A549 (cell line): ENCODE data around the gene TTC21A.

Experiments
- BHLHE40 ChIP-seq: IDR thresholded peaks from 2 replicates; pipeline ENCODE4 v1.6.1; 2012; ENCODE audit warnings: low read depth, low read length, inconsistent platforms
- CEBPB ChIP-seq, 2 experiments: fragments of >200 bp in 1 of 2; sonication (Bioruptor Twin) in 1 of 2; formaldehyde crosslinking in 1 of 2; IDR thresholded peaks; 2 replicates each; pipeline ENCODE4 v1.6.1; 2012 to 2016
- MAFK ChIP-seq: fragments of 450-650 bp; IDR thresholded peaks from 2 replicates; pipeline ENCODE4 v1.6.1; 2014; ENCODE audit not compliant: partially characterized antibody
- MAZ ChIP-seq: fragments of 150-350 bp; IDR thresholded peaks from 2 replicates; pipeline ENCODE4 v1.6.1; 2014; ENCODE audit warnings: antibody characterized with exemption, low read depth, low read length, borderline replicate concordance
- POLR2A ChIP-seq: IDR thresholded peaks from 2 replicates; pipeline ENCODE4 v1.6.1; 2012; ENCODE audit warnings: mild to moderate bottlenecking, low read length
- RFX5 ChIP-seq: fragments of 450-650 bp; IDR thresholded peaks from 2 replicates; pipeline ENCODE4 v1.7.1; 2014; ENCODE audit warnings: antibody characterized with exemption, mild to moderate bottlenecking, moderate library complexity
- TF ChIP-seq, protein P1 (sequence below): fragments of >200 bp; sonication (Bioruptor Twin); formaldehyde crosslinking; IDR thresholded peaks from 3 replicates; pipeline ENCODE4 v1.5.1; 2016
- TF ChIP-seq, protein P2 (sequence below): fragments of 200-600 bp; sonication (generic); IDR thresholded peaks from 2 replicates; pipeline ENCODE4 v1.6.1; 2016; ENCODE audit warnings: antibody characterized with exemption, mild to moderate bottlenecking, moderate library complexity

DNA sequence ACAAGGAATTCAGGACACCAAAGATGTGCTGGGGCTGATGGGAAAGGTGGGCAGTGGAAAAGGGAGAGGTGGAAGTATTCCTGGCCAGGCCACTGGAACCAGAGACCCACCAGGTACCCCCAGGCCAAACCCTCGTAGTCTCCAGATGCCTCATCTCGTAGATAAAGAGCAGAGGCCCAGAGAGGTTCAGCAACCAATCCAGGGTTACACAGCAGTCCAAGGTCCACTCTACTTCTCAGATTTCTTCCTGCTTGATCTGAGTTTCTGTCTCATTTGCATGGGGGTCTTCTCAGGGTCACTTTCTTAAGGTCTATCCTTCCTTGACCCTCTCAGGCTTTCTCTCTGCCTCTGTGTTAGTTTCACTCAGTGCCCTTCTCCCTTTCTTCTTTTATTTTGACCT, 5.1 kb downstream of the TTC21A start:
- TF ChIP-seq, protein P1, sequence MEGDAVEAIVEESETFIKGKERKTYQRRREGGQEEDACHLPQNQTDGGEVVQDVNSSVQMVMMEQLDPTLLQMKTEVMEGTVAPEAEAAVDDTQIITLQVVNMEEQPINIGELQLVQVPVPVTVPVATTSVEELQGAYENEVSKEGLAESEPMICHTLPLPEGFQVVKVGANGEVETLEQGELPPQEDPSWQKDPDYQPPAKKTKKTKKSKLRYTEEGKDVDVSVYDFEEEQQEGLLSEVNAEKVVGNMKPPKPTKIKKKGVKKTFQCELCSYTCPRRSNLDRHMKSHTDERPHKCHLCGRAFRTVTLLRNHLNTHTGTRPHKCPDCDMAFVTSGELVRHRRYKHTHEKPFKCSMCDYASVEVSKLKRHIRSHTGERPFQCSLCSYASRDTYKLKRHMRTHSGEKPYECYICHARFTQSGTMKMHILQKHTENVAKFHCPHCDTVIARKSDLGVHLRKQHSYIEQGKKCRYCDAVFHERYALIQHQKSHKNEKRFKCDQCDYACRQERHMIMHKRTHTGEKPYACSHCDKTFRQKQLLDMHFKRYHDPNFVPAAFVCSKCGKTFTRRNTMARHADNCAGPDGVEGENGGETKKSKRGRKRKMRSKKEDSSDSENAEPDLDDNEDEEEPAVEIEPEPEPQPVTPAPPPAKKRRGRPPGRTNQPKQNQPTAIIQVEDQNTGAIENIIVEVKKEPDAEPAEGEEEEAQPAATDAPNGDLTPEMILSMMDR, result no peak
- TF ChIP-seq CEBPB (IDR thresholded peaks at IDR 0.05) (no peak), MAFK (no peak), MAZ (no peak), POLR2A (no peak), RFX5 (no peak), BHLHE40 (no peak)
- TF ChIP-seq, protein P2, sequence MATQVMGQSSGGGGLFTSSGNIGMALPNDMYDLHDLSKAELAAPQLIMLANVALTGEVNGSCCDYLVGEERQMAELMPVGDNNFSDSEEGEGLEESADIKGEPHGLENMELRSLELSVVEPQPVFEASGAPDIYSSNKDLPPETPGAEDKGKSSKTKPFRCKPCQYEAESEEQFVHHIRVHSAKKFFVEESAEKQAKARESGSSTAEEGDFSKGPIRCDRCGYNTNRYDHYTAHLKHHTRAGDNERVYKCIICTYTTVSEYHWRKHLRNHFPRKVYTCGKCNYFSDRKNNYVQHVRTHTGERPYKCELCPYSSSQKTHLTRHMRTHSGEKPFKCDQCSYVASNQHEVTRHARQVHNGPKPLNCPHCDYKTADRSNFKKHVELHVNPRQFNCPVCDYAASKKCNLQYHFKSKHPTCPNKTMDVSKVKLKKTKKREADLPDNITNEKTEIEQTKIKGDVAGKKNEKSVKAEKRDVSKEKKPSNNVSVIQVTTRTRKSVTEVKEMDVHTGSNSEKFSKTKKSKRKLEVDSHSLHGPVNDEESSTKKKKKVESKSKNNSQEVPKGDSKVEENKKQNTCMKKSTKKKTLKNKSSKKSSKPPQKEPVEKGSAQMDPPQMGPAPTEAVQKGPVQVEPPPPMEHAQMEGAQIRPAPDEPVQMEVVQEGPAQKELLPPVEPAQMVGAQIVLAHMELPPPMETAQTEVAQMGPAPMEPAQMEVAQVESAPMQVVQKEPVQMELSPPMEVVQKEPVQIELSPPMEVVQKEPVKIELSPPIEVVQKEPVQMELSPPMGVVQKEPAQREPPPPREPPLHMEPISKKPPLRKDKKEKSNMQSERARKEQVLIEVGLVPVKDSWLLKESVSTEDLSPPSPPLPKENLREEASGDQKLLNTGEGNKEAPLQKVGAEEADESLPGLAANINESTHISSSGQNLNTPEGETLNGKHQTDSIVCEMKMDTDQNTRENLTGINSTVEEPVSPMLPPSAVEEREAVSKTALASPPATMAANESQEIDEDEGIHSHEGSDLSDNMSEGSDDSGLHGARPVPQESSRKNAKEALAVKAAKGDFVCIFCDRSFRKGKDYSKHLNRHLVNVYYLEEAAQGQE, result no peak
